Ovary (tissue), 9 donors: ENCODE results near the gene RFXAP. TPM values are rescaled to one million over a fixed set of nuclear protein-coding genes. Genes with fewer than 3 reads are reported as not detected.

Source experiments
- DNase-seq, 5 donors: peaks; one replicate each; pipeline ENCODE4 v3.0.0-alpha.2; 2019 to 2020
- H3K27ac ChIP-seq, 2 donors: fragments of 200-600 bp; one replicate each; pipeline versions ENCODE4 v1.5.1 to v1.8.0; 2019 to 2022
- H3K27me3 ChIP-seq: fragments of 200-600 bp; one replicate; pipeline ENCODE4 v1.8.0; 2022
- H3K36me3 ChIP-seq: fragments of 200-600 bp; sonication (generic); one replicate; pipeline ENCODE4 v1.5.1; 2019
- H3K4me1 ChIP-seq: one replicate; pipeline ENCODE4 v1.8.1; 2013; ENCODE audit warnings: mild to moderate bottlenecking, moderate library complexity; ENCODE audit not compliant: insufficient read depth
- H3K4me3 ChIP-seq: fragments of 200-600 bp; sonication (generic); one replicate; pipeline ENCODE4 v1.5.1; 2017
- H3K9me3 ChIP-seq, 2 donors: fragments of 200-600 bp in 1 of 2; sonication (generic) in 1 of 2; one replicate each; pipeline versions ENCODE4 v1.5.1 to v1.8.1; 2013 to 2019; ENCODE audit warnings: mild to moderate bottlenecking in 1 of 2, moderate library complexity in 1 of 2
- CTCF ChIP-seq, 3 donors: fragments of 450-650 bp in 2 of 3; fragments of 200-600 bp in 1 of 3; IDR thresholded peaks; one replicate each; pipeline versions ENCODE4 v1.5.1 to v1.8.0; 2016 to 2022; ENCODE audit warnings: antibody characterized with exemption in 3 of 3, mild to moderate bottlenecking in 1 of 3
- EP300 ChIP-seq: sonication (generic); formaldehyde crosslinking; IDR thresholded peaks from one replicate; pipeline ENCODE4 v1.6.1; 2017; ENCODE audit warnings: antibody characterized with exemption
- POLR2A ChIP-seq: fragments of 450-650 bp; IDR thresholded peaks from one replicate; pipeline ENCODE4 v1.6.1; 2017; ENCODE audit warnings: antibody characterized with exemption, mild to moderate bottlenecking, moderate library complexity
- WGBS, 3 donors: extraction: QIAGEN DNeasy Blood & Tissue Kit in 1 of 3; methylation state at CpG; one replicate each; pipeline versions ENCODE4 v1.1.5 to v1.1.7; 2013 to 2017; 5-methylcytosine and 5-hydroxymethylcytosine counted together
- intact Hi-C, 4 donors: fragments of 100-400 bp; cut with DNase I; formaldehyde crosslinking; loops; one replicate each; pipeline versions ENCODE4 v1.11.0 to v1.15.1; 2022 to 2023
- polyA plus RNA-seq, 2 donors: library from polyadenylated mRNA; stranded (reverse); fragments of 200-250 nt in 1 of 2; fragments of 350-450 nt in 1 of 2; fragmentation: Illumina TruSeq in 1 of 2; extraction: RNeasy Lipid Tissue Mini Kit (QIAGEN cat#74804) in 1 of 2; gene quantifications; one replicate each; pipeline ENCODE4 v1.2.3, GENCODE V29; 2013 to 2014
- total RNA-seq, 7 donors: library from RNA; depleted of rRNA in 2 of 7; stranded (reverse); fragments of >200 nt in 2 of 7; fragmentation: NEBNext Ultra II Directional in 3 of 7; extraction: Animal tissue kit (Norgen Biotek cat#: 25700) in 3 of 7; gene quantifications; one replicate each; pipeline versions ENCODE4 v1.1.0 to v1.2.4, GENCODE V29; 2016 to 2023
- donor health status: DM: no; HTN: no; CAD: no; lungs with moderate emphysema.
- donor health status: DM: no; HTN: no; CAD: no.
- donor health status: Bipolar disorder and iron deficiency.
- donor health status: DM: yes; HTN: yes; CAD: no.
- donor health status: DM: no; HTN: no; CAD: no.
- donor health status: DM: yes; HTN: yes; CAD: no.

The RFXAP gene
- total and polyA plus RNA-seq, 9 donors: 5.4 to 10.9 (median 7.4) TPM

- no peaks in the 10 kb centered on the region for H3K9me3 ChIP-seq
- no peaks in the 10 kb centered on the region for H3K36me3 ChIP-seq
- H3K27ac ChIP-seq: peak overlapping the region in 1 of 2 donors; percentile 70
- intact Hi-C loops: no loop called here
- no peaks in the 10 kb centered on the region for H3K27me3 ChIP-seq
- peak overlapping the region; percentile 79 for H3K4me3 ChIP-seq
- 28 to 31% (median 29%) methylated on average over 12 of the region's 12 CpGs for WGBS, 3 donors
- peaks cover 6% of the 10 kb centered on the region for H3K4me1 ChIP-seq
- DNase-seq: no peak
- no peak for TF ChIP-seq POLR2A
- no peak for TF ChIP-seq CTCF (IDR thresholded peaks at IDR 0.05)
- no peak for TF ChIP-seq EP300
These were observed 822 bp upstream of the RFXAP start for GRCh38 chr13:36817996-36818803.

- DNase-seq: peak in 1 of 5 donors; percentile 19
- Histone ChIP-seq H3K4me1 (peaks cover 6% of the 10 kb centered on the region), H3K4me3 (peak overlapping the region; percentile 79), H3K27ac (peak overlapping the region; percentile 61 to 70), H3K27me3 (no peaks in the 10 kb centered on the region), H3K36me3 (no peaks in the 10 kb centered on the region), H3K9me3 (no peaks in the 10 kb centered on the region)
- 1 to 2% (median 1%) methylated on average over 20 of the region's 20 CpGs for WGBS, 3 donors
- TF ChIP-seq EP300: no peak
- no peak for TF ChIP-seq POLR2A
- no peak for TF ChIP-seq CTCF (IDR thresholded peaks at IDR 0.05)
- intact Hi-C loops: no loop called here
These were observed 693 bp downstream of the RFXAP start for GRCh38 chr13:36819739-36820090.

DNA sequence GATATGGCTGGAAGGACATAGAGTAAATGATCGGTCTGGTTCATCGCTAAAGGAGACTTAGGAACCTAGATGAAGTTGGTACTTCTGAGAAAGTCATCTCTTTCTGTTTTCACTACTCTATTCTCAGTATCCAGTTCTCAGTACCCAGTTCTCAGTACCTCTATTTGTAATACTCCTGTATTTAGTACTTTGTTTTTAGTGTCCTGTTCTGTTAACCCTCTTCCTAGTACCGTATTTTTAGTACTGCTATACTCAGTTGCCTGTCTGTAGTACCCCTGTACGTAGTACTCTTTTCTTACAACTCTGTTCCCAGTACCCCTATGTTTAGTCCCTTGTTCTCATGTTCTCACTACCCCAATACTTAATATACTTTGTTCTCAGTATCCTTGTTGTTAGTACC, 1.2 kb downstream of the RFXAP start:
- H3K9me3 ChIP-seq: no peaks in the 10 kb centered on the region
- WGBS, 3 donors: 50 to 60% (median 57%) methylated on average over 4 of the region's 4 CpGs
- no peak overlapping the region for H3K27ac ChIP-seq

DNA sequence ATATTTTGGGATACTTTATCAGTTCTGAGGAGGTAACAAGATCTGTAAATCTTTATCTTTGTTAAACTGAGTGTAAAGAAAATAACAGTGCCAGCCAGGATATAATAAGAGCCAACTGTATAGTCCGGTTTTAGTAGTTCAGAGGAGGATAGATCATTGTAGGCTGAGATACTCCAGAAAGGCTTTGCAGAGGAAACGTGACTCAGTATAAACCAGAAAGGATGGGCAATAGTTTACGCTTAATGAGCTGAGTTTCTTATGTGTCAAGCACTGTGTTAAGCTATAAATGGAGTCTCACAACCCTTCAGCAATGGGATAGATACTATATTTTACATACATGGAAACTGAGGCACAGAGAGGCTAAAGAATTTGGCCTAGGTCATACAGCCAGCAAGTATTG, 3.8 kb downstream of the RFXAP start:
- TF ChIP-seq EP300 (no peak), POLR2A (no peak), CTCF (IDR thresholded peaks at IDR 0.05) (no peak)
- H3K4me3 ChIP-seq: no peak overlapping the region
- intact Hi-C loops: no loop called here
- no peak overlapping the region for H3K27ac ChIP-seq
- WGBS, 3 donors: 82 to 92% (median 88%) methylated on average over 3 of the region's 3 CpGs
- no peak for DNase-seq
- no peaks in the 10 kb centered on the region for H3K27me3 ChIP-seq
- H3K36me3 ChIP-seq: no peaks in the 10 kb centered on the region
- H3K4me1 ChIP-seq: peaks cover 6% of the 10 kb centered on the region
- no peaks in the 10 kb centered on the region for H3K9me3 ChIP-seq

More for the DNA sequence above, 1.2 kb downstream of the RFXAP start:
- peaks cover 6% of the 10 kb centered on the region for H3K4me1 ChIP-seq
- H3K27me3 ChIP-seq: no peaks in the 10 kb centered on the region
- TF ChIP-seq CTCF (IDR thresholded peaks at IDR 0.05): no peak
- no peak for TF ChIP-seq POLR2A
- no peak for TF ChIP-seq EP300
- H3K36me3 ChIP-seq: no peaks in the 10 kb centered on the region
- intact Hi-C loops: no loop called here
- DNase-seq: no peak
- H3K4me3 ChIP-seq: peak overlapping the region; percentile 79
